Ovary (tissue), 9 donors: Measurements from ENCODE around the gene RAB3A. TPM values are rescaled to one million over a fixed set of nuclear protein-coding genes. Genes with fewer than 3 reads are reported as not detected.
A peak's percentile ranks its signal among the peaks of the same experiment; 100 is the strongest.

ENCODE experiments used
- DNase-seq, 5 donors: peaks; one replicate each; pipeline ENCODE4 v3.0.0-alpha.2; 2019 to 2020
- H3K27ac ChIP-seq, 2 donors: fragments of 200-600 bp; one replicate each; pipeline versions ENCODE4 v1.5.1 to v1.8.0; 2019 to 2022
- H3K27me3 ChIP-seq: fragments of 200-600 bp; one replicate; pipeline ENCODE4 v1.8.0; 2022
- H3K36me3 ChIP-seq: fragments of 200-600 bp; sonication (generic); one replicate; pipeline ENCODE4 v1.5.1; 2019
- H3K4me1 ChIP-seq: one replicate; pipeline ENCODE4 v1.8.1; 2013; ENCODE audit warnings: mild to moderate bottlenecking, moderate library complexity; ENCODE audit not compliant: insufficient read depth
- H3K4me3 ChIP-seq: fragments of 200-600 bp; sonication (generic); one replicate; pipeline ENCODE4 v1.5.1; 2017
- H3K9me3 ChIP-seq, 2 donors: fragments of 200-600 bp in 1 of 2; sonication (generic) in 1 of 2; one replicate each; pipeline versions ENCODE4 v1.5.1 to v1.8.1; 2013 to 2019; ENCODE audit warnings: mild to moderate bottlenecking in 1 of 2, moderate library complexity in 1 of 2
- CTCF ChIP-seq, 3 donors: fragments of 450-650 bp in 2 of 3; fragments of 200-600 bp in 1 of 3; IDR thresholded peaks; one replicate each; pipeline versions ENCODE4 v1.5.1 to v1.8.0; 2016 to 2022; ENCODE audit warnings: antibody characterized with exemption in 3 of 3, mild to moderate bottlenecking in 1 of 3
- EP300 ChIP-seq: sonication (generic); formaldehyde crosslinking; IDR thresholded peaks from one replicate; pipeline ENCODE4 v1.6.1; 2017; ENCODE audit warnings: antibody characterized with exemption
- POLR2A ChIP-seq: fragments of 450-650 bp; IDR thresholded peaks from one replicate; pipeline ENCODE4 v1.6.1; 2017; ENCODE audit warnings: antibody characterized with exemption, mild to moderate bottlenecking, moderate library complexity
- WGBS, 3 donors: extraction: QIAGEN DNeasy Blood & Tissue Kit in 1 of 3; methylation state at CpG; one replicate each; pipeline versions ENCODE4 v1.1.5 to v1.1.7; 2013 to 2017; 5-methylcytosine and 5-hydroxymethylcytosine counted together
- intact Hi-C, 4 donors: fragments of 100-400 bp; cut with DNase I; formaldehyde crosslinking; loops; one replicate each; pipeline versions ENCODE4 v1.11.0 to v1.15.1; 2022 to 2023
- polyA plus RNA-seq, 2 donors: library from polyadenylated mRNA; stranded (reverse); fragments of 200-250 nt in 1 of 2; fragments of 350-450 nt in 1 of 2; fragmentation: Illumina TruSeq in 1 of 2; extraction: RNeasy Lipid Tissue Mini Kit (QIAGEN cat#74804) in 1 of 2; gene quantifications; one replicate each; pipeline ENCODE4 v1.2.3, GENCODE V29; 2013 to 2014
- total RNA-seq, 7 donors: library from RNA; depleted of rRNA in 2 of 7; stranded (reverse); fragments of >200 nt in 2 of 7; fragmentation: NEBNext Ultra II Directional in 3 of 7; extraction: Animal tissue kit (Norgen Biotek cat#: 25700) in 3 of 7; gene quantifications; one replicate each; pipeline versions ENCODE4 v1.1.0 to v1.2.4, GENCODE V29; 2016 to 2023
- donor health status: DM: no; HTN: no; CAD: no; lungs with moderate emphysema.
- donor health status: DM: no; HTN: no; CAD: no.
- donor health status: Bipolar disorder and iron deficiency.
- donor health status: DM: yes; HTN: yes; CAD: no.
- donor health status: DM: no; HTN: no; CAD: no.
- donor health status: DM: yes; HTN: yes; CAD: no.

Gene RAB3A
- total and polyA plus RNA-seq, 9 donors, result 1.9 to 32.9 (median 7.9) TPM

- H3K27ac ChIP-seq, result peak overlapping the region; percentile 93 to 97
- no peaks in the 10 kb centered on the region for H3K36me3 ChIP-seq
- H3K4me3 ChIP-seq, result peak overlapping the region; percentile 61
- H3K4me1 ChIP-seq, result peaks cover 12% of the 10 kb centered on the region
- WGBS, 3 donors, result 0 to 1% (median 0%) methylated on average over 22 of the region's 22 CpGs
- intact Hi-C loops, result loop anchor here in 2 of 4 donors (5.0 to 10.0 kb wide), 2 partner anchors 123 to 210 kb away; partner anchors contain the start of gene SSBP4 (in 1 of the 2)
- no peaks in the 10 kb centered on the region for H3K9me3 ChIP-seq
- TF ChIP-seq CTCF (IDR thresholded peaks at IDR 0.05) (peak in 1 of 3 donors; percentile 7), EP300 (no peak), POLR2A (peak; percentile 65)
- peak; percentile 77 to 88 (median 85) for DNase-seq
- H3K27me3 ChIP-seq, result no peaks in the 10 kb centered on the region
Measured at GRCh38 chr19:18204394-18205199, 755 bp upstream of the RAB3A start.

DNA sequence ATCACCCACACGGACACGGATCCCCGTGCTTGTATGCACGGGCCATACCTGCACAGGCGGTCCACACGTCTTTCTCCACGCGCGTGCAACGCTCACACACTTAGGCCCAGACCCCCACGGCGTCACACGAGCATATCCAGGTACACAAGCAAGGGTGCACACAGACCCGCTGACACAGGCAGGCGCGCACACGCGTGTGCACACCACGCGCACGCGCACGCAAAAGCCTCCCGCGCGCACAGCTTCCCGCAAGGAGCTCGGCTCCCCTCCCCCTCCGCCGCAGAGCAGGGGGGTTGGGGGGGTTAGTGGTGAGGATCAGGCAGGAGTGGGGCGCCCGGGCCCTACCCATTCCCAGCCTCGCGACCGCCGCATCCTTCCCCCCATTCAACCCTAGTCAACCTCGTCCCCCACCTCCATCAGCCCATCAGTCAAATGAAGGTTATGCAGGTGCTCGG, 407 bp downstream of the RAB3A start:
- peak overlapping the region; percentile 68 for H3K4me3 ChIP-seq
- no peak for TF ChIP-seq EP300
- TF ChIP-seq CTCF (IDR thresholded peaks at IDR 0.05), result no peak
- TF ChIP-seq POLR2A, result no peak
- intact Hi-C loops, result loop anchor here in 2 of 4 donors (5.0 to 10.0 kb wide), 2 partner anchors 124 to 211 kb away; partner anchors contain the start of gene SSBP4 (in 1 of the 2)
- 0 to 1% (median 0%) methylated on average over 28 to 38 of the region's 38 CpGs for WGBS, 3 donors
- no peaks in the 10 kb centered on the region for H3K36me3 ChIP-seq
- H3K4me1 ChIP-seq, result peaks cover 12% of the 10 kb centered on the region
- DNase-seq, result peak in 4 of 5 donors; percentile 63 to 82 (median 74)
- H3K9me3 ChIP-seq, result no peaks in the 10 kb centered on the region
- peak overlapping the region; percentile 58 to 71 for H3K27ac ChIP-seq
- H3K27me3 ChIP-seq, result no peaks in the 10 kb centered on the region

DNA sequence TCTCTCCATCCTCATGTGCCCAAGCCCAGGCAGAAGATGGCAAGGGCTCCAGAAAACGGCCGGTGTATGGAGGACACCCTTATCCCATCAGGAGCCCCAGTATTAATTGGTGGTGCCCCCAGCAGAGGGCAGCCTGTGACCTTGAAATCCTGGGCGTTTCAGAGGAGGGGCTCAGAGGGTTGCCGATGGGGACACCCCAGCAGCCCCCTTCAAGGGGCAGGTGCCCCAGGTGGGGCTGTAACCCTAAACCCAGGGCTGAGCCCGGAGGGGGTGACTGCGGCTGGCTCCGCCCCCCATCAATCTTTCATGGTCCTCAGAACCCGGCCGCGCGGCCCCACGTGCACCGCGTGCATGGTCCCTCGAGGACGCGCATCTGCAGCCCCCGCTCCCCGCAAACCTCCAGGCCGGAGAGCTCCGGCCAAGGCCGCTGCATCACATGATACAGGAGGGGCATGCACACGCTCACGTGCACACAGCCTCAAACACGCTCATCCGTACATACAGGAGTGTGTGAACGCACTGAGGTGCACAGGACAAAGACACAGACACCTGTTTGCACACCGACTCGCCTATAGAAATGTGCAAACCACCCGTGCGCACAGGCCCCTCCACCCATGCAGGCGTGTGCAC, 949 bp downstream of the RAB3A start:
- WGBS, 3 donors, result 2 to 4% (median 3%) methylated on average over 32 of the region's 32 CpGs
- peak; percentile 64 to 85 (median 76) for DNase-seq
- intact Hi-C loops, result loop anchor here in 2 of 4 donors (5.0 to 10.0 kb wide), 2 partner anchors 124 to 212 kb away; partner anchors contain the start of gene SSBP4 (in 1 of the 2)
- Histone ChIP-seq H3K4me3 (peak overlapping the region; percentile 68), H3K4me1 (peaks cover 12% of the 10 kb centered on the region), H3K27ac (peak overlapping the region in 1 of 2 donors; percentile 23), H3K36me3 (no peaks in the 10 kb centered on the region), H3K9me3 (no peaks in the 10 kb centered on the region), H3K27me3 (no peaks in the 10 kb centered on the region)
- peak in 1 of 3 donors; percentile 44 for TF ChIP-seq CTCF (IDR thresholded peaks at IDR 0.05)
- TF ChIP-seq POLR2A, result no peak

DNA sequence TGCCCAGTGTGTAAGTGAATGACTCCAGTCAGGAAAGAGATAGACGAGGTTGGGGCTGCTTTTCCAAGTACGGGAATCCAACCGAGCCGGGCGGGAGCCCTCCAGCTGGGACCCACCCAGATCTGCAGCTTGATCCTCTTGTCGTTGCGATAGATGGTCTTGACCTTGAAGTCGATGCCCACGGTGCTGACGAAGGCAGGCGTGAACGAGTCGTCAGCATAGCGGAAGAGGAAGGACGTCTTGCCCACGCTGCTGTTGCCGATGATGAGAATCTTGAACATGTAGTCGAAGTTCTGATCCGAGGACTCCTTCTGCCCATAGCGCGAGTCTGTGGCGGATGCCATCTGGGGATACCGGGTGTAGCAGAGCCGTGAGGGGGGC, 1.5 kb downstream of the RAB3A start:
- Histone ChIP-seq H3K9me3 (no peaks in the 10 kb centered on the region), H3K4me3 (no peak overlapping the region), H3K27ac (peak overlapping the region in 1 of 2 donors; percentile 23), H3K36me3 (no peaks in the 10 kb centered on the region), H3K4me1 (peaks cover 12% of the 10 kb centered on the region), H3K27me3 (no peaks in the 10 kb centered on the region)
- no peak for TF ChIP-seq POLR2A
- no peak for TF ChIP-seq EP300
- TF ChIP-seq CTCF (IDR thresholded peaks at IDR 0.05), result no peak
- WGBS, 3 donors, result 51 to 66% (median 60%) methylated on average over 23 to 24 of the region's 24 CpGs
- DNase-seq, result peak in 1 of 5 donors; percentile 48
- intact Hi-C loops, result loop anchor here in 2 of 4 donors (5.0 to 10.0 kb wide), 2 partner anchors 125 to 212 kb away; partner anchors contain the start of gene SSBP4 (in 1 of the 2)
